ENCODE data around the gene GPATCH2L.

Gene GPATCH2L

DNA sequence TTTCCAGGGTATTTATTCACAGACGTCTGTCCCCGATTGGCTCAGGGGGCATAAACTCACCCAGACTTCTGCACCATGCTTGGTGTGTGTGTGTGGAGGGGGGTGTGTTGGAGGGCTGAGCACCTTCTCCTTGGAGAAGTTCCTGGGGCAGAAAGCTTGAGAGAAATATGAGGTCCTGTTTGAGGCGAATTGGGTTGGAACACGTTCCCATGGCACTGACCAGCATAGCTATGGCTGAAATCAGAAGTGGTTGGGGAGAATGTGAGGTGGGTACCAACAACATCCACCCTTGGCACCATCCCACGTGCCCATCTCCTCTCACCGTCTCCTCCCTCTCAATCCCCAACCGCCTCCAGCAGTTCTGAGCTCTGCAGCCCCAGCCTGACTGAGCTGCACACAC, 16.0 kb upstream of the GPATCH2L start:
- no peak for DNase-seq (ENCODE audit: low read depth in 1 of 2, low spot score in 1 of 2)

GRCh38 chr14:76136476-76137110, 15.1 kb upstream of the GPATCH2L start:
- DNase-seq (ENCODE audit: low read depth in 1 of 2, low spot score in 1 of 2): no peak

- DNase-seq (ENCODE audit: low read depth in 1 of 2, low spot score in 1 of 2): no peak
These were observed 13.5 kb upstream of the GPATCH2L start for GRCh38 chr14:76138119-76138757.

GRCh38 chr14:76138758-76139723, 12.7 kb upstream of the GPATCH2L start:
- no peak for DNase-seq (ENCODE audit: low read depth in 1 of 2, low spot score in 1 of 2)

- DNase-seq (ENCODE audit: low read depth in 1 of 2, low spot score in 1 of 2): no peak
These were observed 8.1 kb upstream of the GPATCH2L start for GRCh38 chr14:76143642-76144041.

DNA sequence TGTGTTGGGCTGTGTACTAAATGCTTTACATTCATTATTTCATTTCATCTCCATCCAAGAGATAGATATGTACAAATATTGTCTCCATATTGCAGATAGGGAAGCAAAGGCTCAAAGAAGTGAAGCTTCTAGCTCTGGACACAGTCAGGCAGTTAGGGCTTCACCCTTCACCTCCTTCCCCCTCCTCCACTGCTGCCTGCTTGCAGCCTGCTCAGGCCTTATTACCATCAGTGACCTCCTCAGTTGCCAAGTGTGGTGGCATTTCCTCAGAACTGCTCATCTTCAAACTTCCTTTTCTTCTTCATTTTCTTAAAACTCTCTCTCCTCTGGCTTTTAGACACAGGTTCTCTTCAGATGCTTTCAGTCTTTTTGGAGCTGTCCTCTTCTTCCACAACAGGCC, 4.7 kb upstream of the GPATCH2L start:
- DNase-seq (ENCODE audit: low read depth in 1 of 2, low spot score in 1 of 2): no peak

- DNase-seq (ENCODE audit: low read depth in 1 of 2, low spot score in 1 of 2): no peak
These were observed 2.5 kb upstream of the GPATCH2L start for GRCh38 chr14:76149196-76149595.

- DNase-seq (ENCODE audit: low read depth in 1 of 2, low spot score in 1 of 2): peak; percentile 47 to 58
These were observed 585 bp downstream of the GPATCH2L start for GRCh38 chr14:76152333-76152681.

DNA sequence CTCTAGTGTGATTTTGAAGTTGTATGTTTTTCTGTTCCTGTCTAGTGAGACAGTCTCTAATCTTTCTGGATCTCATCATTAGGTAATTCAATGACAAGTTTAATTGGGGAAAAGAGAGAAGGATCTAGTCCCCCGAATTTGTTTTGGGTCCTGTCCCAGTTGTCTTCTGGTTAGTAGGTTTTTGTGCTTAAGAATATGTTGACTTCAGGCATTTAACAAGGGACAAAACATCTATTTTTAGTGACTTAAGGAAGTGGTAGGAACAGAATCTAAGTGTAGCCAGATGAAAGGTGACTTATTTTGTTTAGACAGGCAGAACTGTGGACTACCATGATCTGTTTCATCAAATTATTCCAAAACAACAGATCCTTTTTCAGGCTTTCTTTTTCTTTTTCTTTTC, 2.2 kb downstream of the GPATCH2L start:
- DNase-seq (ENCODE audit: low read depth in 1 of 2, low spot score in 1 of 2): no peak

DNA sequence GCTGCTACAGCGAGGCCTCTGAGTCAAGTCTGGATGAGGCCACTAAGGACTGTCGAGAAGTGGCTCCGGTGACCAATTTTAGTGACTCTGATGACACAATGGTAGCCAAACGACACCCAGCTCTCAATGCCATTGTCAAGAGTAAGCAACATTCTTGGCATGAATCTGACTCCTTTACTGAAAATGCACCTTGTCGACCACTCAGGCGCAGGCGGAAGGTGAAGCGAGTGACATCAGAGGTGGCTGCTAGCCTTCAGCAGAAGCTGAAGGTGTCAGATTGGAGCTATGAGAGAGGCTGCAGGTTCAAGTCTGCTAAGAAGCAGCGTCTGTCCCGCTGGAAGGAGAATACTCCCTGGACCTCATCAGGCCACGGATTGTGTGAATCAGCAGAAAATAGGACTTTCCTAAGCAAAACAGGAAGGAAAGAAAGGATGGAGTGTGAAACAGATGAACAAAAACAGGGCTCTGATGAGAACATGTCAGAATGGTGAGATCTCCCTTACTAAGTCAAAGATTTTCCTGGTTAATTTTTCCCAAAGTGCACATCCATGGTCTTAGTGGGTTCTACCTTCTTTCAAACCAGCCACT, 2.9 kb downstream of the GPATCH2L start:
- no peak for DNase-seq (ENCODE audit: low read depth in 1 of 2, low spot score in 1 of 2)

DNA sequence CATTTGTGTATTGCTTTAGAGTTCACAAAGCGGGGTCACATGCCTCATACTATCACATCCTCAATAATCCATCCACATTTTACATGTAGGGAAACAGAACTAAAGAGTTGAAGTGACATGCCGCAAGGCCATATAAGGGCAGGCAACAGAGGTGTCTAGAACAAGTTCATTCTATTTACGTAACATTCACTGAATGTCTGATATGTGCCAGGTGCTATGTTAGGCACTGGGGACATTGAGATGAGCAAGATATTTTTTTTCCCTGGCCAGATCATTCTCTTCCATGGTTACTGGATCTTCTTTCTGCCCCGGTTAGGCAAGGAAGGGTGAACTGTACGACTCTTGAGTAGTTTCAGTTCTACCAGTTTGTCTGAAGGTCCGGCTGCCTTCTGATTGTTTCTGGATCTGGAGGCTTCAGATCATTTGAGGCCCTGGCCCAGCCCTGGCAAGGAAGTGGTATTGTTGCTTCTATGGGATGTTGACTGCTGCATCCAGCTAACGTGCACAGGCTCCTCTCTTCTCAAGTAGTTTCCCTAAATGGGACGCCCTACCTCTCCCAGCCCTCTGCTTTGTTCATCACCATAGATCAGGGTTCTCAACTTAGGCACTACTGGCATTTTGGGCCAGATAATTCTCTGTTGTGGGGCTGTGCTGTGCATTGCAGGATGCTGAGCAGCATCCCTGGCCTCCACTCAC, 12.1 kb downstream of the GPATCH2L start:
- DNase-seq (ENCODE audit: low read depth in 1 of 2, low spot score in 1 of 2): no peak

DNA sequence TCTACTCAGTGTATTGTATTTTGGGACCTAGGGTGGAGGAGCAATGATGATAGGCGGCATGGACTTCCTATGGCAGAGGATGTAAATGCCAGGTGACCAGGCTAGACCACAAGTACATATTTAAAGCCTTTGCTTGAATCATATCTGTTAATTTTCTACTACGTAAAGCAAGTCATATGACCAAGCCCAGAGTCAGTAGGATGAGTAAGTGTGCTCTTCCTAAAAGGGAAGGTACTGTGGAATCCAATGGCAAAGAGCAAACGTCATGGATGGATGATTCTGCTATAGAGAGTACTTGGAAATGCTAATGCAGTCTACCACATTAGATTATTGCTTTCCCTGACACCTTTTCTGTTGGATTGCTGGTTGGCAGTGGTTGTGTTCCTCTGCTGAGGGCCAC, 16.8 kb downstream of the GPATCH2L start:
- no peak for DNase-seq (ENCODE audit: low read depth in 1 of 2, low spot score in 1 of 2)

DNA sequence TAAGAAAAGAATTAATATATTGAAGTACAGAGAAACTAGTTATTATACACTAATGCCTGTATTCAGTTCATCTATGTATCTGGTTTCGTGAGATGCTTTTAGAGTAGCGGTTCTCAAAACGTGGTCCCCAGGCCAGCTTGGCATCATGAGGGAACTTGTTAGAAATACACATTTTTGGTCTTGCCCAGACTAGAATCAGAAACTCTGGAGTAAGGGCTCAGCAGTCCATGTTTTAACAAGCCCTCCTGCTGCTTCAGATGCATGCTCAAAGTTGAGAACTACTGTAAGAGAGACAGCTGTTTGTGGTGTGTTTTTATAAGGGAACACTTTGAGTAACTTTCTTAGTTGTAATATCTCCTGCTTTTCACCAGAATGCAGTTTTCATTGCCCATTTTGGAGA, 18.1 kb downstream of the GPATCH2L start:
- no peak for DNase-seq (ENCODE audit: low read depth in 1 of 2, low spot score in 1 of 2)

GRCh38 chr14:76174982-76175381, 23.3 kb downstream of the GPATCH2L start:
- no peak for DNase-seq (ENCODE audit: low read depth in 1 of 2, low spot score in 1 of 2)

- no peak for DNase-seq (ENCODE audit: low read depth in 1 of 2, low spot score in 1 of 2)
These were observed 24.2 kb downstream of the GPATCH2L start for GRCh38 chr14:76175942-76176341.

DNA sequence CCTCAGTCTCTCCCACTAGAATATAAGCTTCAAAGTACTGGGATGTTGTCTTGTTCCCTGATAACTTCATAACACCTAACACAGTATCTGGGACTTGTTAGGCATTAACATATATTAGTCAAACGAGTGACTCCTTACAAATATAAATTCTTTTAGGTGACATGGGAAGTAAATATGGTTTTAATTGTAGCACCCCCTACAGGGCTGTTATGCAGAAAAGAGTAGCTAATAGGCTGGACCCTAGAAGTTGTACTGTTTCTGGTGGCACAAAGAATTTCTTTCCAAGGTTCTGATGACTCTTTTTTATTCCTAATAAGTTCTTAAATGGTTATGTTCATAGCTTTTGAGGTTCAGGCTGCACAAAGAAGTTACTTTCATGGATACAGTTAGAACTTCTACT, 29.8 kb downstream of the GPATCH2L start:
- no peak for DNase-seq (ENCODE audit: low read depth in 1 of 2, low spot score in 1 of 2)

GRCh38 chr14:76186308-76187027, 34.7 kb downstream of the GPATCH2L start:
- DNase-seq (ENCODE audit: low read depth in 1 of 2, low spot score in 1 of 2): no peak

DNA sequence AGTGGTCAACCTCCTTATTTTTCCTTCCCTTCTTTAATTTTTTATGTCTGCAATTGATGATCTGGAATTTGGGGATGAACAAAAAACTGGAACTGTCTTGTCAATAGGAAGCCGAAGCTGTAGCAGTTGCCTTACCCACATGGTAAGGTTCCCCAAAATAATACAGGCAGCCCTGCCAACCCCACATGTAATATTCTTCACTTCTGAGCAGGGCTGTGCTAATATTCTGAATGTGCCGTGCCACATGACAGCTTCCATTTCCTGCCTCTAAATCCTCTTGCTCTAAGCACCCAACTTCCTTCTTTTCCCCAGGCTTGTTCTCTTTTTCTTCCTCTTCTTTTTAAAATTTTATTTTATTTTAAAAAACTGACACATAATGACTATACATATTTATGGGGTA, 39.6 kb downstream of the GPATCH2L start:
- no peak for DNase-seq (ENCODE audit: low read depth in 1 of 2, low spot score in 1 of 2)

GRCh38 chr14:76193696-76194095, 42.0 kb downstream of the GPATCH2L start:
- DNase-seq (ENCODE audit: low read depth in 1 of 2, low spot score in 1 of 2): no peak

GRCh38 chr14:76194327-76194726, 42.6 kb downstream of the GPATCH2L start:
- DNase-seq (ENCODE audit: low read depth in 1 of 2, low spot score in 1 of 2): no peak

Data from activated T-helper 1 cell treated with anti-CD3 and anti-CD28 coated beads, Interleukin-2, amount 50 U/mL, for 16 hours (primary cell).